Endodermal cell (in vitro differentiated cells): ENCODE measurements around the gene AHNAK. TPM values are rescaled to one million over a fixed set of nuclear protein-coding genes. Genes with fewer than 3 reads are reported as not detected.
"Not testable (repeated sequence)": the region's sequence is repeated elsewhere in the genome, so short reads cannot be mapped to it uniquely, and the experiment has no call there.

ENCODE experiments used
- DNase-seq: peaks from one replicate; pipeline ENCODE4 v3.0.0-alpha.2; 2017
- H3K27ac ChIP-seq: 2 replicates; pipeline ENCODE4 v1.5.1; 2013; ENCODE audit warnings: mild to moderate bottlenecking, low read depth, low read length, moderate library complexity
- H3K27me3 ChIP-seq: 2 replicates; pipeline ENCODE4 v1.6.1; 2013; ENCODE audit warnings: mild to moderate bottlenecking, low read length, moderate library complexity; ENCODE audit not compliant: insufficient read depth, control insufficient read depth, poor library complexity, severe bottlenecking
- H3K36me3 ChIP-seq: 2 replicates; pipeline ENCODE4 v1.7.0; 2013; ENCODE audit warnings: mild to moderate bottlenecking, low read length, moderate library complexity; ENCODE audit not compliant: control insufficient read depth, insufficient read depth
- H3K4me1 ChIP-seq: one replicate; pipeline ENCODE4 v1.7.0; 2013; ENCODE audit warnings: low read length; ENCODE audit not compliant: control insufficient read depth, insufficient read depth
- H3K4me3 ChIP-seq: 2 replicates; pipeline ENCODE4 v1.5.1; 2013; ENCODE audit warnings: mild to moderate bottlenecking, low read length, moderate library complexity
- H3K9ac ChIP-seq: 2 replicates; pipeline ENCODE4 v1.6.1; 2013; ENCODE audit warnings: mild to moderate bottlenecking, low read length, moderate library complexity; ENCODE audit not compliant: poor library complexity, severe bottlenecking; ENCODE audit errors: extremely low read depth
- H3K9me3 ChIP-seq: 2 replicates; pipeline ENCODE4 v1.6.1; 2013; ENCODE audit warnings: mild to moderate bottlenecking, low read length, moderate library complexity; ENCODE audit not compliant: control insufficient read depth
- H3K27ac Mint-ChIP-seq: 2 replicates; pipeline ENCODE4 v1.8.0; 2020; ENCODE audit warnings: mixed read lengths
- H3K27me3 Mint-ChIP-seq: 2 replicates; pipeline ENCODE4 v1.8.0; 2021; ENCODE audit warnings: mild to moderate bottlenecking, mixed read lengths; ENCODE audit not compliant: insufficient read depth
- H3K36me3 Mint-ChIP-seq: 2 replicates; pipeline ENCODE4 v1.8.0; 2020; ENCODE audit warnings: low read depth, mixed read lengths
- H3K4me1 Mint-ChIP-seq: 2 replicates; pipeline ENCODE4 v1.8.0; 2020; ENCODE audit warnings: mixed read lengths
- H3K4me3 Mint-ChIP-seq: 2 replicates; pipeline ENCODE4 v1.8.0; 2020; ENCODE audit warnings: mild to moderate bottlenecking, moderate library complexity, mixed read lengths
- H3K9me3 Mint-ChIP-seq: 2 replicates; pipeline ENCODE4 v1.8.0; 2020; ENCODE audit warnings: mild to moderate bottlenecking, mixed read lengths
- CTCF ChIP-seq: fragments of 200-600 bp; sonication (generic); conservative IDR thresholded peaks from 2 replicates; pipeline ENCODE4 v1.5.0; 2021; ENCODE audit warnings: antibody characterized with exemption, mild to moderate bottlenecking
- WGBS, 2 experiments: methylation state at CpG; one replicate each; pipeline versions ENCODE4 v1.1.5 to v1.1.7; 2013; ENCODE audit warnings: missing lambda C conversion rate in 2 of 2, mixed read lengths in 1 of 2; ENCODE audit not compliant: insufficient coverage in 1 of 2, insufficient read length in 1 of 2; 5-methylcytosine and 5-hydroxymethylcytosine counted together
- total RNA-seq, 2 donors: library from RNA; stranded (reverse); fragmentation: NEBNext Ultra II Directional in 1 of 2; extraction: Animal tissue kit (Norgen Biotek cat#: 25700) in 1 of 2; gene quantifications; 2 replicates in 1 of 2; 3 replicates in 1 of 2; pipeline ENCODE4 v1.2.1, GENCODE V29; 2021

The AHNAK gene
- total RNA-seq, 2 donors from 2014 or later: 109 to 165 TPM

- peaks cover 30% of the 10 kb centered on the region for H3K4me1 Mint-ChIP-seq
- H3K27ac ChIP-seq: no peak overlapping the region
- no peaks in the 10 kb centered on the region for H3K36me3 ChIP-seq
- no peaks in the 10 kb centered on the region for H3K36me3 Mint-ChIP-seq
- WGBS, 2 experiments: 89 to 99% methylated on average over 2 to 3 of the region's 3 CpGs
- DNase-seq: no peak
- H3K27ac Mint-ChIP-seq: no peak overlapping the region
- TF ChIP-seq CTCF: no peak
- no peak overlapping the region for H3K4me3 ChIP-seq
- no peak overlapping the region for H3K4me3 Mint-ChIP-seq
- H3K9me3 ChIP-seq: no peaks in the 10 kb centered on the region
- no peaks in the 10 kb centered on the region for H3K9me3 Mint-ChIP-seq
- H3K27me3 Mint-ChIP-seq: peaks cover 14% of the 10 kb centered on the region
- H3K4me1 ChIP-seq: peaks cover 5% of the 10 kb centered on the region
- H3K9ac ChIP-seq: no peak overlapping the region
- H3K27me3 ChIP-seq: no peaks in the 10 kb centered on the region
Observed at GRCh38 chr11:62500650-62501030, 46.0 kb downstream of the AHNAK start.

GRCh38 chr11:62499944-62500649 lies 46.5 kb downstream of the AHNAK start:
- H3K27ac ChIP-seq: no peak overlapping the region
- H3K9ac ChIP-seq: no peak overlapping the region
- no peaks in the 10 kb centered on the region for H3K36me3 ChIP-seq
- peaks cover 5% of the 10 kb centered on the region for H3K4me1 ChIP-seq
- no peaks in the 10 kb centered on the region for H3K27me3 ChIP-seq
- DNase-seq: peak; percentile 77
- TF ChIP-seq CTCF: no peak
- Mint-ChIP-seq H3K9me3 (no peaks in the 10 kb centered on the region), H3K4me1 (peaks cover 25% of the 10 kb centered on the region), H3K4me3 (no peak overlapping the region), H3K36me3 (no peaks in the 10 kb centered on the region), H3K27me3 (peaks cover 10% of the 10 kb centered on the region), H3K27ac (no peak overlapping the region)
- no peak overlapping the region for H3K4me3 ChIP-seq
- no peaks in the 10 kb centered on the region for H3K9me3 ChIP-seq
- 86 to 94% methylated on average over 12 of the region's 12 CpGs for WGBS, 2 experiments

GRCh38 chr11:62499311-62499943 lies 47.2 kb downstream of the AHNAK start:
- not testable (repeated sequence) for H3K9ac ChIP-seq, H3K36me3 ChIP-seq, H3K4me3 ChIP-seq, H3K27ac ChIP-seq, H3K36me3 Mint-ChIP-seq, H3K9me3 ChIP-seq, H3K27me3 ChIP-seq, DNase-seq, H3K9me3 Mint-ChIP-seq, H3K4me1 ChIP-seq, H3K27ac Mint-ChIP-seq, H3K4me3 Mint-ChIP-seq
- 93 to 99% methylated on average over 10 to 17 of the region's 17 CpGs for WGBS, 2 experiments
- peaks cover 20% of the 10 kb centered on the region for H3K4me1 Mint-ChIP-seq
- H3K27me3 Mint-ChIP-seq: peaks cover 10% of the 10 kb centered on the region
